ENCODE data around the gene ANTKMT. TPM values are rescaled to one million over a fixed set of nuclear protein-coding genes. Genes with fewer than 3 reads are reported as not detected.

Gene ANTKMT
- polyA plus RNA-seq, 1 donor from 2014 or later: 73.4 TPM

- Histone ChIP-seq H3K27me3 (ENCODE audit: insufficient read depth, low read depth, low read length) (peaks cover 3% of the 10 kb centered on the region), H3K4me3 (ENCODE audit: low read length) (peak overlapping the region; percentile 70), H3K4me2 (ENCODE audit: low read length) (no peak overlapping the region), H3K9me2 (ENCODE audit: insufficient read depth, low read length) (no peaks in the 10 kb centered on the region), H2AFZ (ENCODE audit: low read depth, low read length) (no peak overlapping the region), H3K79me2 (replicated peaks; ENCODE audit: insufficient read depth, low read length) (peaks cover 20% of the 10 kb centered on the region), H4K20me1 (ENCODE audit: insufficient read depth) (peaks cover 6% of the 10 kb centered on the region), H3K9me3 (ENCODE audit: low read length) (no peaks in the 10 kb centered on the region), H3F3A (ENCODE audit: insufficient read depth, low read length, poor library complexity, severe bottlenecking) (no peaks in the 10 kb centered on the region), H3K9ac (ENCODE audit: low read length) (peak overlapping the region; percentile 44), H3K27ac (ENCODE audit: low read length) (peak overlapping the region; percentile 24), H3K36me3 (ENCODE audit: insufficient read depth, low read length) (no peaks in the 10 kb centered on the region)
- TF ChIP-seq CTCF (IDR thresholded peaks at IDR 0.05; ENCODE audit: poor library complexity, severe bottlenecking): no peak
- no peak for TF ChIP-seq EP300 (conservative IDR thresholded peaks at IDR 0.05; ENCODE audit: poor library complexity, severe bottlenecking)
- no peak for TF ChIP-seq TAF1 (IDR thresholded peaks at IDR 0.05; ENCODE audit: low read depth)
- TF ChIP-seq, protein P1, sequence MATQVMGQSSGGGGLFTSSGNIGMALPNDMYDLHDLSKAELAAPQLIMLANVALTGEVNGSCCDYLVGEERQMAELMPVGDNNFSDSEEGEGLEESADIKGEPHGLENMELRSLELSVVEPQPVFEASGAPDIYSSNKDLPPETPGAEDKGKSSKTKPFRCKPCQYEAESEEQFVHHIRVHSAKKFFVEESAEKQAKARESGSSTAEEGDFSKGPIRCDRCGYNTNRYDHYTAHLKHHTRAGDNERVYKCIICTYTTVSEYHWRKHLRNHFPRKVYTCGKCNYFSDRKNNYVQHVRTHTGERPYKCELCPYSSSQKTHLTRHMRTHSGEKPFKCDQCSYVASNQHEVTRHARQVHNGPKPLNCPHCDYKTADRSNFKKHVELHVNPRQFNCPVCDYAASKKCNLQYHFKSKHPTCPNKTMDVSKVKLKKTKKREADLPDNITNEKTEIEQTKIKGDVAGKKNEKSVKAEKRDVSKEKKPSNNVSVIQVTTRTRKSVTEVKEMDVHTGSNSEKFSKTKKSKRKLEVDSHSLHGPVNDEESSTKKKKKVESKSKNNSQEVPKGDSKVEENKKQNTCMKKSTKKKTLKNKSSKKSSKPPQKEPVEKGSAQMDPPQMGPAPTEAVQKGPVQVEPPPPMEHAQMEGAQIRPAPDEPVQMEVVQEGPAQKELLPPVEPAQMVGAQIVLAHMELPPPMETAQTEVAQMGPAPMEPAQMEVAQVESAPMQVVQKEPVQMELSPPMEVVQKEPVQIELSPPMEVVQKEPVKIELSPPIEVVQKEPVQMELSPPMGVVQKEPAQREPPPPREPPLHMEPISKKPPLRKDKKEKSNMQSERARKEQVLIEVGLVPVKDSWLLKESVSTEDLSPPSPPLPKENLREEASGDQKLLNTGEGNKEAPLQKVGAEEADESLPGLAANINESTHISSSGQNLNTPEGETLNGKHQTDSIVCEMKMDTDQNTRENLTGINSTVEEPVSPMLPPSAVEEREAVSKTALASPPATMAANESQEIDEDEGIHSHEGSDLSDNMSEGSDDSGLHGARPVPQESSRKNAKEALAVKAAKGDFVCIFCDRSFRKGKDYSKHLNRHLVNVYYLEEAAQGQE (IDR thresholded peaks at IDR 0.05; ENCODE audit: borderline replicate concordance): no peak
- no peak for TF ChIP-seq MXI1 (conservative IDR thresholded peaks at IDR 0.05; ENCODE audit: poor library complexity, severe bottlenecking)
- no peak for TF ChIP-seq POLR2AphosphoS5 (IDR thresholded peaks at IDR 0.05)
- no peak for TF ChIP-seq RAD21 (conservative IDR thresholded peaks at IDR 0.05)
- no peak for TF ChIP-seq EZH2 (IDR thresholded peaks at IDR 0.05; ENCODE audit: borderline replicate concordance, insufficient read depth, low read length, poor library complexity, severe bottlenecking)
- TF ChIP-seq SMC3 (conservative IDR thresholded peaks at IDR 0.05; ENCODE audit: poor library complexity): no peak
Observed at GRCh38 chr16:678858-679813, 41.8 kb upstream of the ANTKMT start.

- H3K27me3 ChIP-seq (ENCODE audit: insufficient read depth, low read depth, low read length): peaks cover 3% of the 10 kb centered on the region
- no peaks in the 10 kb centered on the region for H3K36me3 ChIP-seq (ENCODE audit: insufficient read depth, low read length)
- peak within 1 kb of the TSS; percentile 56 for H3K27ac ChIP-seq (ENCODE audit: low read length)
Observed at GRCh38 chr16:679814-680624, 40.9 kb upstream of the ANTKMT start, which contains the start of gene STUB1. Gene STUB1, plus strand, starts transcription at chr16:680410. Its CDS starts 116 bp downstream, at chr16:680526.

More at GRCh38 chr16:679814-680624, 40.9 kb upstream of the ANTKMT start, which contains the start of gene STUB1:
- Histone ChIP-seq H3K79me2 (replicated peaks; ENCODE audit: insufficient read depth, low read length) (peaks cover 20% of the 10 kb centered on the region), H3F3A (ENCODE audit: insufficient read depth, low read length, poor library complexity, severe bottlenecking) (no peaks in the 10 kb centered on the region), H3K9me2 (ENCODE audit: insufficient read depth, low read length) (no peaks in the 10 kb centered on the region), H3K9me3 (ENCODE audit: low read length) (no peaks in the 10 kb centered on the region), H3K4me3 (ENCODE audit: low read length) (peak within 1 kb of the TSS; percentile 70), H3K9ac (ENCODE audit: low read length) (peak within 1 kb of the TSS; percentile 74), H2AFZ (ENCODE audit: low read depth, low read length) (no peak within 1 kb of the TSS), H4K20me1 (ENCODE audit: insufficient read depth) (peaks cover 6% of the 10 kb centered on the region), H3K4me2 (ENCODE audit: low read length) (peak within 1 kb of the TSS; percentile 93)
- TF ChIP-seq SMC3 (conservative IDR thresholded peaks at IDR 0.05; ENCODE audit: poor library complexity): no peak
- no peak for TF ChIP-seq CTCF (IDR thresholded peaks at IDR 0.05; ENCODE audit: poor library complexity, severe bottlenecking)
- TF ChIP-seq RAD21 (conservative IDR thresholded peaks at IDR 0.05): peak; percentile 22
- peak; percentile 33 for TF ChIP-seq EP300 (conservative IDR thresholded peaks at IDR 0.05; ENCODE audit: poor library complexity, severe bottlenecking)
- TF ChIP-seq MXI1 (conservative IDR thresholded peaks at IDR 0.05; ENCODE audit: poor library complexity, severe bottlenecking): peak; percentile 83
- TF ChIP-seq EZH2 (IDR thresholded peaks at IDR 0.05; ENCODE audit: borderline replicate concordance, insufficient read depth, low read length, poor library complexity, severe bottlenecking): no peak
- peak; percentile 59 for TF ChIP-seq POLR2AphosphoS5 (IDR thresholded peaks at IDR 0.05)
- TF ChIP-seq, protein P1 (IDR thresholded peaks at IDR 0.05; ENCODE audit: borderline replicate concordance): no peak
- TF ChIP-seq TAF1 (IDR thresholded peaks at IDR 0.05; ENCODE audit: low read depth): no peak
